NCI-H748 treated with DMSO at 0.1 percent for 48 hours (cell line): ENCODE data around the gene KRTAP12-4.
"Not testable (repeated sequence)": the region's sequence is repeated elsewhere in the genome, so short reads cannot be mapped to it uniquely, and the experiment has no call there.

ENCODE experiments used
- DNase-seq: peaks from one replicate; lab custom pipeline; 2025; lab: John Stamatoyannopoulos, UW

Gene KRTAP12-4

GRCh38 chr21:44630440-44630839 lies 24.0 kb downstream of the KRTAP12-4 start:
- DNase-seq, result no peak

- no peak for DNase-seq
Observed at GRCh38 chr21:44628707-44629391, 25.6 kb downstream of the KRTAP12-4 start.

GRCh38 chr21:44627831-44628233 lies 26.6 kb downstream of the KRTAP12-4 start:
- not testable (repeated sequence) for DNase-seq

- not testable (repeated sequence) for DNase-seq
Observed at GRCh38 chr21:44627181-44627822, 27.2 kb downstream of the KRTAP12-4 start.

GRCh38 chr21:44626673-44627143 lies 27.8 kb downstream of the KRTAP12-4 start, which contains the start of gene KRTAP10-9:
Gene KRTAP10-9 (plus strand): TSS chr21:44627093. CDS start chr21:44627172, 79 bp downstream.
- DNase-seq, result no peak

- no peak for DNase-seq
Observed at GRCh38 chr21:44626262-44626661, 28.2 kb downstream of the KRTAP12-4 start.

GRCh38 chr21:44625756-44626155 lies 28.7 kb downstream of the KRTAP12-4 start:
- no peak for DNase-seq

GRCh38 chr21:44623575-44623974 lies 30.9 kb downstream of the KRTAP12-4 start:
- no peak for DNase-seq

GRCh38 chr21:44619886-44620285 lies 34.6 kb downstream of the KRTAP12-4 start:
- DNase-seq, result no peak

GRCh38 chr21:44618909-44619308 lies 35.5 kb downstream of the KRTAP12-4 start:
- DNase-seq, result no peak

GRCh38 chr21:44618504-44618903 lies 36.0 kb downstream of the KRTAP12-4 start:
- DNase-seq, result no peak

GRCh38 chr21:44617071-44617501 lies 37.4 kb downstream of the KRTAP12-4 start:
- no peak for DNase-seq

- DNase-seq, result no peak
Observed at GRCh38 chr21:44616591-44616926, 37.9 kb downstream of the KRTAP12-4 start.

- no peak for DNase-seq
Observed at GRCh38 chr21:44615911-44616590, 38.4 kb downstream of the KRTAP12-4 start.

- DNase-seq, result no peak
Observed at GRCh38 chr21:44615466-44615865, 39.0 kb downstream of the KRTAP12-4 start.

GRCh38 chr21:44614961-44615391 lies 39.5 kb downstream of the KRTAP12-4 start:
- no peak for DNase-seq

GRCh38 chr21:44614161-44614631 lies 40.3 kb downstream of the KRTAP12-4 start:
- no peak for DNase-seq

GRCh38 chr21:44613386-44614155 lies 40.9 kb downstream of the KRTAP12-4 start:
- no peak for DNase-seq

- DNase-seq, result no peak
Observed at GRCh38 chr21:44612669-44613229, 41.7 kb downstream of the KRTAP12-4 start.

GRCh38 chr21:44612029-44612486 lies 42.4 kb downstream of the KRTAP12-4 start, which contains the start of gene KRTAP10-8:
Gene KRTAP10-8 (plus strand): TSS chr21:44612079. CDS start chr21:44612101, 22 bp downstream.
- no peak for DNase-seq

- no peak for DNase-seq
Observed at GRCh38 chr21:44611551-44611950, 42.9 kb downstream of the KRTAP12-4 start.
